Activated CD4-positive, alpha-beta memory T cell treated with anti-CD3 and anti-CD28 coated beads, Interleukin-2, amount 10 ng/mL, durations not matched to agents 7 days and 5 days (primary cell): ENCODE results near the gene MAPKBP1. TPM values are rescaled to one million over a fixed set of nuclear protein-coding genes. Genes with fewer than 3 reads are reported as not detected.
"Not testable (repeated sequence)": the region's sequence is repeated elsewhere in the genome, so short reads cannot be mapped to it uniquely, and the experiment has no call there.

Experiments used
- CTCF ChIA-PET: fragments of 350-600 bp; sonication (Branson Sonifier 250); formaldehyde crosslinking; loops from one replicate; lab custom pipeline; 2021; ENCODE audit warnings: antibody characterized with exemption, inconsistent platforms; lab: Charles Lee
- POLR2A ChIA-PET: fragments of 350-600 bp; sonication (Branson Sonifier 250); formaldehyde crosslinking; loops from one replicate; lab custom pipeline; 2021; ENCODE audit warnings: antibody characterized with exemption; lab: Charles Lee
- DNase-seq: peaks from one replicate; pipeline ENCODE4 v3.0.0-alpha.2; 2020
- H3K27ac Mint-ChIP-seq: one replicate; pipeline ENCODE4 v1.8.0; 2021; ENCODE audit warnings: mild to moderate bottlenecking, mixed read lengths
- H3K27me3 Mint-ChIP-seq: one replicate; pipeline ENCODE4 v1.8.0; 2021; ENCODE audit warnings: mixed read lengths
- H3K36me3 Mint-ChIP-seq: one replicate; pipeline ENCODE4 v1.8.0; 2021; ENCODE audit warnings: low read depth, mixed read lengths
- H3K4me1 Mint-ChIP-seq: one replicate; pipeline ENCODE4 v1.8.0; 2021; ENCODE audit warnings: mixed read lengths
- H3K4me3 Mint-ChIP-seq: one replicate; pipeline ENCODE4 v1.8.0; 2021; ENCODE audit warnings: mild to moderate bottlenecking, mixed read lengths
- H3K9me3 Mint-ChIP-seq: one replicate; pipeline ENCODE4 v1.8.0; 2021; ENCODE audit warnings: mixed read lengths
- total RNA-seq, 2 experiments: library from RNA; stranded (reverse); gene quantifications; one replicate each; pipeline ENCODE4 v1.2.3, GENCODE V29; 2021

MAPKBP1 gene
- total RNA-seq, 2 experiments from 2014 or later: 28.9 to 31.6 TPM

GRCh38 chr15:41831291-41831690, 57.0 kb downstream of the MAPKBP1 start:
- CTCF ChIA-PET: interaction anchor here (1.0 to 2.8 kb wide), 5 partner anchors 20 to 106 kb away, joined by 3 to 46 read pairs (median 7); partner anchors contain the start of gene MAPKBP1
- DNase-seq: peak; percentile 86
- POLR2A ChIA-PET: interaction anchor here (1.1 to 3.3 kb wide), 10 partner anchors 11 to 105 kb away, joined by 3 to 15 read pairs (median 4); partner anchors contain the start of gene MAPKBP1
- not testable (repeated sequence) for H3K9me3 Mint-ChIP-seq, H3K27me3 Mint-ChIP-seq
- H3K27ac Mint-ChIP-seq: peak overlapping the region; percentile 73
- H3K4me1 Mint-ChIP-seq: peaks cover 49% of the 10 kb centered on the region
- peak overlapping the region; percentile 21 for H3K4me3 Mint-ChIP-seq
- H3K36me3 Mint-ChIP-seq: peaks cover 20% of the 10 kb centered on the region

GRCh38 chr15:41832208-41832607, 57.9 kb downstream of the MAPKBP1 start:
- Mint-ChIP-seq H3K36me3 (peaks cover 21% of the 10 kb centered on the region), H3K4me3 (no peak overlapping the region), H3K27ac (no peak overlapping the region), H3K4me1 (peaks cover 45% of the 10 kb centered on the region), H3K9me3 (no peaks in the 10 kb centered on the region), H3K27me3 (peaks cover 3% of the 10 kb centered on the region)
- ChIA-PET POLR2A (interaction anchor here (1.1 to 3.3 kb wide), 8 partner anchors 10 to 104 kb away, joined by 3 to 15 read pairs (median 4); partner anchors contain the start of gene MAPKBP1), CTCF (interaction anchor here (1.0 to 2.8 kb wide), 3 partner anchors 21 to 58 kb away, joined by 3 to 46 read pairs (median 10); partner anchors contain the start of gene MAPKBP1)
- no peak for DNase-seq

DNA sequence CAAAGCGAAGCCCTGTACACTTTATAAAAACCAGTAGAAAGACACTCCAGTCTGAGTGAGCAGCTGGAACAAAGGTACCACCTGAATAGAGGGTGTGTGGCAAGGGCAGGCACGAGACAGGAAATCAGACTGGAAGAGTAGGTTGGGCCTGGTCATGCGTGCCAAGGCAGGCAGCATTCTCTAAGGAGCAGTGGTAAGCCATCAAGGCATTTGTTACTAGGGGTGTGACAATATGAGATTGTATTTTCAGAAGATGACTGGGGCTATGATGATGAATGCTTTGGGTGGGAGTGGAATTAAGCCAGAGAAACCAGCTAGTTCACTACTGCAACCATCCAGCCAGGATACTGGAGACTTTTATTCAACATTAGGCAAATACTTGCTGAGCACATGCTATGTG, 58.6 kb downstream of the MAPKBP1 start:
- Mint-ChIP-seq H3K36me3 (peaks cover 23% of the 10 kb centered on the region), H3K27me3 (peaks cover 3% of the 10 kb centered on the region), H3K4me1 (peaks cover 42% of the 10 kb centered on the region), H3K9me3 (no peaks in the 10 kb centered on the region), H3K4me3 (no peak overlapping the region), H3K27ac (no peak overlapping the region)
- no peak for DNase-seq
- ChIA-PET CTCF (interaction anchor here (1.8 kb wide), 1 partner anchor 21 kb away, joined by 10 read pairs; no protein-coding TSS in a partner anchor), POLR2A (interaction anchor here (1.1 to 3.3 kb wide), 3 partner anchors 12 to 38 kb away, joined by 4 to 15 read pairs (median 4); no protein-coding TSS in a partner anchor)

DNA sequence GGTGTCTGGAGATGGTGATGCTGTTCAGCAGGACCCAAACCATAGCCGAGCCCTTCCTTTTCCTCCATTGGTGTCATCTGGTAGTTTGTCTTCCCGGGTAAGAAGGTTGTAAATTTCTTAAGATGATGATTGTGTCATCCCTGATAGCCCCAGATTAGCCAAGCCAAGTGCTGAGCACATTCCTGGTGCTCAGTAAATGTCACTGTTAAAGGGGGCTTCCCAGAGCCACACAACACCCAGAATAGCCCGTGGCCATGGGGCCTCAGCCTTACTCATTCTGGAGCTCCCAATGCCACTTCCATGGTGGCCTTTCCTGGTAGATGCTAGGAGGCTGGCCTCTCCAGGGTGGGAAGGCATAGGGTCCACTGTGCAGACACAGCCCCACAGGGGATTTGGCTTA, 59.8 kb downstream of the MAPKBP1 start:
- Mint-ChIP-seq H3K27ac (no peak overlapping the region), H3K27me3 (no peaks in the 10 kb centered on the region), H3K4me3 (no peak overlapping the region), H3K36me3 (peaks cover 21% of the 10 kb centered on the region), H3K4me1 (peaks cover 35% of the 10 kb centered on the region), H3K9me3 (no peaks in the 10 kb centered on the region)
- DNase-seq: no peak
- CTCF ChIA-PET: interaction anchor here (0.6 to 1.3 kb wide), 2 partner anchors 61 to 97 kb away, joined by 3 to 4 read pairs; no protein-coding TSS in a partner anchor
- POLR2A ChIA-PET: interaction anchor here (1.5 kb wide), 1 partner anchor 37 kb away, joined by 4 read pairs; no protein-coding TSS in a partner anchor

DNA sequence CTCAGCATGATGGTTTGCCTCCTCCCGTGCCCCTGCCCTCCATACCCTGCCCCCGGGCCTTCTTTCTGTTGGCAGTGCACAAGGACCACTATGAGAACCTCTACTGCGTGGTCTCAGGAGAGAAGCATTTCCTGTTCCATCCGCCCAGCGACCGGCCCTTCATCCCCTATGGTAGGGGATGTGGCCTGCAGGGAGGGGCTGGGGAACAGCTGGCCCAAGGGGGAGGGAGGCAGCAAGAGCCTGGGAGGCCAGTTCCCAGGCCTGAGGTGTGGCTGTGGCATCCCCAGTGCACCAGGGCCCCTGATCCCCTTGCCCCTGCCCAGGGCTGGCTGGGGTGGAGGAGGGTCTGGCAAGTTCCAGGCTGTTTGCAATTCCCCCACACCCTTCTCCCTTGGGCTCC, 61.8 kb downstream of the MAPKBP1 start:
- CTCF ChIA-PET: no interaction called here
- H3K4me3 Mint-ChIP-seq: no peak overlapping the region
- peaks cover 21% of the 10 kb centered on the region for H3K36me3 Mint-ChIP-seq
- H3K27me3 Mint-ChIP-seq: no peaks in the 10 kb centered on the region
- H3K4me1 Mint-ChIP-seq: peaks cover 22% of the 10 kb centered on the region
- POLR2A ChIA-PET: no interaction called here
- no peak overlapping the region for H3K27ac Mint-ChIP-seq
- DNase-seq: no peak
- no peaks in the 10 kb centered on the region for H3K9me3 Mint-ChIP-seq

GRCh38 chr15:41836713-41837454, 62.6 kb downstream of the MAPKBP1 start:
- no peak for DNase-seq
- Mint-ChIP-seq H3K4me1 (peaks cover 14% of the 10 kb centered on the region), H3K36me3 (peaks cover 14% of the 10 kb centered on the region), H3K27ac (no peak overlapping the region), H3K9me3 (no peaks in the 10 kb centered on the region), H3K4me3 (no peak overlapping the region), H3K27me3 (no peaks in the 10 kb centered on the region)
- CTCF ChIA-PET: interaction anchor here (1.2 kb wide), 1 partner anchor 45 kb away, joined by 3 read pairs; no protein-coding TSS in a partner anchor
- POLR2A ChIA-PET: interaction anchor here (1.1 kb wide), 1 partner anchor 34 kb away, joined by 3 read pairs; no protein-coding TSS in a partner anchor

- Mint-ChIP-seq H3K4me1 (peaks cover 1% of the 10 kb centered on the region), H3K9me3 (no peaks in the 10 kb centered on the region), H3K27ac (no peak within 1 kb of the TSS), H3K4me3 (no peak within 1 kb of the TSS), H3K36me3 (peaks cover 5% of the 10 kb centered on the region), H3K27me3 (no peaks in the 10 kb centered on the region)
- ChIA-PET POLR2A (no interaction called here), CTCF (interaction anchor here (1.2 to 1.3 kb wide), 2 partner anchors 43 to 65 kb away, joined by 3 read pairs; no protein-coding TSS in a partner anchor)
- DNase-seq: no peak
Measured at GRCh38 chr15:41838400-41838897, 64.2 kb downstream of the MAPKBP1 start, which contains the start of gene PLA2G4B. PLA2G4B (plus strand) TSS chr15:41838847; CDS start chr15:41838914, 67 bp downstream.

DNA sequence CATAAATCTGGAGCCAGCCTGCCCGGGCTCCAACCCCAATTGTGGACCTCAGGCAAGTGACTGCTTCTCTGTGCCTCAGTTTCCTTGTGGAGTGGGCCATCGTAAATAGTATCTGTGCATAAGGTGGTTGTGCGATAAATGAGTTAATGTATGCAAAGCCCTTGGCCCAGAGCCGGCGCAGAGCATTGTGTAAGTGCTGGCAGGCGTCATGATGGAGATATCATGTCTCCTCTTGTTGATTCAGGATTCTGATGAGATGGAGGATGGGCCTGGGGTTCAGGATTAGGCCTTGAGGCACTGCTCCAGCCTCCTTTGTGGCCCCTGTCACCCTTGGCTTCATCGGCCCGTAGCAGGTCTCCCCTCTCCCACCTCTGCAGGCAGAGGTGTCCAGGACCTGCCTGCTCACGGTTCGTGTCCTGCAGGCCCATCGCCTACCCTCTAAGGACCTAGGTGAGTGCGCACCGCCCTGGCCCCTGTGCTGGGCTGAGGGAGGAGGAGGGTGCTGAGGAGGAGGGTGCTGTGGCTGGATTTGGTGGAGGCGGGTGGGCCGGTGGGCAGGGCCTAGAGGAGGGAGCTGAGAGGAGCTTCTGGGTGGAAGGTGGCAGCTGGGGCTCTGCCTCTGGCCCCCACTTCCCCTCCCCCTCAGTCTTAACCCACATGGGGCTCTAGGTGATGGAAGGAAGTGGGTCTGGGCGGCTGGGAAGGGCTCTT, 65.7 kb downstream of the MAPKBP1 start:
- H3K9me3 Mint-ChIP-seq: no peaks in the 10 kb centered on the region
- ChIA-PET CTCF (no interaction called here), POLR2A (interaction anchor here (0.8 kb wide), 1 partner anchor 12 kb away, joined by 3 read pairs; no protein-coding TSS in a partner anchor)
- H3K4me3 Mint-ChIP-seq: no peak overlapping the region
- no peak for DNase-seq
- H3K27ac Mint-ChIP-seq: no peak overlapping the region
- no peaks in the 10 kb centered on the region for H3K4me1 Mint-ChIP-seq
- H3K27me3 Mint-ChIP-seq: no peaks in the 10 kb centered on the region
- peaks cover 5% of the 10 kb centered on the region for H3K36me3 Mint-ChIP-seq

- no peak for DNase-seq
- Mint-ChIP-seq H3K27ac (no peak overlapping the region), H3K36me3 (peaks cover 4% of the 10 kb centered on the region), H3K27me3 (no peaks in the 10 kb centered on the region), H3K4me1 (no peaks in the 10 kb centered on the region), H3K9me3 (no peaks in the 10 kb centered on the region), H3K4me3 (no peak overlapping the region)
- POLR2A ChIA-PET: no interaction called here
- CTCF ChIA-PET: no interaction called here
Measured at GRCh38 chr15:41840673-41841072, 66.4 kb downstream of the MAPKBP1 start.

DNA sequence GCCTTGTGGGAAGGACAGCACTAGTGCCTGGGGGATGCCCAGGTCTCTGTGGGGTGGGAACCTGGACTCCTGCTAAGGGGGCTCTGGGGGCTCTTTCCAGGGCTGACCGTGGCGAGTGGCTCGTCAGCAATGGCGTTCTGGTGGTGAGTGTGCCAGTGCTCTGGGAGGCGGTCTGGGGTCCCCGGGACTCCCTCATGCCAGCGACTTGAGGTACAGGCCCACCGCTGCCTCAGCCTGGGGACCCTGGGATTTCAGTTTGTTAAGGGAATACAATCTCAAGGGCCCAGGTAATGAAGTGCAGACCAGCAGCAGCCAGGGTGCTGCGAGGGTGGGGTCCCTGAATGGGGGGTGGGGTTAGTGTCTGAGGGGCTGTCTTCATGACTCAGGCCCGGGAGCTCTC, 66.8 kb downstream of the MAPKBP1 start:
- Mint-ChIP-seq H3K4me3 (no peak overlapping the region), H3K4me1 (no peaks in the 10 kb centered on the region), H3K27me3 (no peaks in the 10 kb centered on the region), H3K9me3 (no peaks in the 10 kb centered on the region), H3K27ac (no peak overlapping the region), H3K36me3 (peaks cover 5% of the 10 kb centered on the region)
- no peak for DNase-seq
- CTCF ChIA-PET: no interaction called here
- POLR2A ChIA-PET: no interaction called here

- Mint-ChIP-seq H3K27me3 (no peaks in the 10 kb centered on the region), H3K9me3 (no peaks in the 10 kb centered on the region), H3K4me3 (no peak overlapping the region), H3K4me1 (no peaks in the 10 kb centered on the region), H3K27ac (no peak overlapping the region), H3K36me3 (peaks cover 5% of the 10 kb centered on the region)
- CTCF ChIA-PET: no interaction called here
- no peak for DNase-seq
- POLR2A ChIA-PET: interaction anchor here (0.9 kb wide), 1 partner anchor 11 kb away, joined by 3 read pairs; no protein-coding TSS in a partner anchor
Measured at GRCh38 chr15:41842229-41842628, 67.9 kb downstream of the MAPKBP1 start.

DNA sequence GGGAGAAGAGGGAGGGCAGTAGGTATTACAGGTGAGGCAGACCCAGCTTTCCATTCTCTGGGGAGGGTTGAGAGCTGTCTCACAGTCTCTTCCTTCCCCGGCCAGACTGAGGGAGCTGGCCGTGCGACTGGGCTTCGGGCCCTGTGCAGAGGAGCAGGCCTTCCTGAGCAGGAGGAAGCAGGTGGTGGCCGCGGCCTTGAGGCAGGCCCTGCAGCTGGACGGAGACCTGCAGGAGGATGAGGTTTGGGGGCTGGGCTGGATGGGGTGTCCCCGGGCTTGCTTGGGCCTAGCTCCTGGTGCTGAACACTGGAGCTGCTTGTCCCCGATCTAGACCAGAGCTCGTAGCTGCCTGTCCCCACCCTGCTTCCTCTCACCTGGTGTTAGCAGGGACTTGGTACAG, 69.3 kb downstream of the MAPKBP1 start:
- no peaks in the 10 kb centered on the region for H3K9me3 Mint-ChIP-seq
- H3K27ac Mint-ChIP-seq: no peak overlapping the region
- no peak overlapping the region for H3K4me3 Mint-ChIP-seq
- no peak for DNase-seq
- H3K36me3 Mint-ChIP-seq: peaks cover 15% of the 10 kb centered on the region
- no peaks in the 10 kb centered on the region for H3K27me3 Mint-ChIP-seq
- POLR2A ChIA-PET: no interaction called here
- H3K4me1 Mint-ChIP-seq: no peaks in the 10 kb centered on the region
- CTCF ChIA-PET: interaction anchor here (1.0 kb wide), 1 partner anchor 61 kb away, joined by 3 read pairs; no protein-coding TSS in a partner anchor
